HG03354 (cell line): ENCODE results near the gene DERL3.

ENCODE experiments used
- ATAC-seq: cut with Tn5 transposase; IDR thresholded peaks from one replicate; pipeline ENCODE4 v1.9.1; 2021; ENCODE audit warnings: mild to moderate bottlenecking; ENCODE audit not compliant: unreplicated experiment, poor library complexity, severe bottlenecking

DERL3 gene

GRCh38 chr22:23847991-23848864, 9.4 kb upstream of the DERL3 start:
- ATAC-seq: no peak

DNA sequence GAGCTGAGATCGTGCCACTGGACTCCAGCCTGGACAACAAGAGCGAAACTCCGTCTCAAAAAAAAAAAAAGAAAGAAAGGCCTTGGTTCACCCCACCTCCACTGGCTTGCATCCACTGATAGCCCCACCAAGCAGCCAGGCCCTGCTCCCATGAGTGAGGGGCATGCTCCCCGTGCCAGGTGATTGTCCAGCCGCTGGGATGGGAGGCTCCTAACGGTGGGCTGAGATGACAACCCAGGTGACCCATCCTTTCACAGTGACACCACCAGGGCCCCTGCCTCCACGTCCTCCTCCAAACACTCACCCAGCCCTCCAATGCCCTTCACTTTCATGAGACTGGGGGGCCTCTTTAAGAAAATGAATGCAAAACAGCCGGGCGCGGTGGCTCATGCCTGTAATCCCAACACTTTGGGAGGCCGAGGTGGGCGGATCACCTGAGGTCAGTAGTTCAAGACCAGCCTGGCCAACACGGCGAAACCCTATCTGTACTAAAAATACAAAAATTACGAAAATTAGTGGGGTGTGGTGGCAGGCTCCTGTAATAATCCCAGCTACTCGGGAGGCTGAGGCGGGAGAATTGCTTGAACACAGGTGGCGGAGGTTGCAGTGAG, 8.6 kb upstream of the DERL3 start:
- no peak for ATAC-seq

DNA sequence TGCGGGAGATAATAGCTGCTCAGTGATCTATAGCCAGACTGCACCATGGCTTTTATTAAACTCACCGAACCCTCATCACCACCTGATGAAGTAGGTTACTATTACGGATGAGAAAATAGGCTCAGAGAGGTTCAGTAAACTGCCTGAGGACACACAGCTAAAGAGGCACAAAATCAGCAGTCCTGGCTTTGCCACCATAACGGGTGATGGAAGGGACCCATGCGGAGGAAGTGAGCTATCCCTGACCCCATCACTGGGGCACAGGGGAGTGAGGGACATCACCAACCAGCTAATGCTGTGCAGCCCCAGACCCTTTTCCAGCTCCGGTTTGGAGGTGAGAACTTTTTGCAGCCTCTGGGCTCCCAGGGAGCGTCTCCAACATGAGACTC, 7.3 kb upstream of the DERL3 start:
- no peak for ATAC-seq

DNA sequence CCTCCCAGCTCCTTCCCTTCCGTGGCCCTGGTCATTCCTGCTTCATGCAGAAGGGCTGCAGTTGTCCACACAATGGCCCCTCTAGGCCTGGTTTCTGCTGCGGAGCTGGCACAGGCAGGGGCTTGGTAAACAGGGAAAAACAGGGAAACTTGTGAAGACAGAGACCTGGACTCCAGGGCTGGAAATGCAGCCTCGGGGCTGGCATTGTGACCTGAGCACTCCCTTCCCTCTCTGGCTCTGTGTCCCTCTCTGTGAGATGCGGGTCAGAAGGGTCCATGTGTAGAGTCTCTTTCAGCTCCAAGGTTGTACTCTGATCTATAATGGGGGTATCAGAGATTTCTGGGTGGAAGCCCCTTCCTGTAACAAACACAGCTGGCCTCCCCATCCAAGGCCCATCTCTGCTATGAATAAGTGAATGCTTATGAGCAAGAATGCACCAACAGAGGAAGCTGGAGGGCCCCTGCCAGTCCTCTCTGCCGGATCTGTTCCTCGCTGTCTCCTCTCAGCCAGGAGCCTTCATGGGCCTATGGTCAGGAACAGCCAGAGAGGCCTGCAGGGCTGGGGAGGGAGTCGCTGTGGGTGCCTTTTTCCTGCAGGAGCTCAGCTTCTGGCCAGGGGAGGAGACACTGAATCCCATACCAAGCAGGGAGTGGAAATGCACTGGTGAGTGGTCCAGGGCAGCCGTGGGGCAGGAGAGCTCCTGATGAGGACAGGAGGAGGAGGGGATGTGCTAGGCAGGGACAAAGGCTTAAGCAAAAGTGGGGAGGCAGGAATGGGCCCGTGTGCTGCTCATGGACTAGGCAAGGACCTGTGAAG, 6.7 kb upstream of the DERL3 start:
- ATAC-seq: no peak

DNA sequence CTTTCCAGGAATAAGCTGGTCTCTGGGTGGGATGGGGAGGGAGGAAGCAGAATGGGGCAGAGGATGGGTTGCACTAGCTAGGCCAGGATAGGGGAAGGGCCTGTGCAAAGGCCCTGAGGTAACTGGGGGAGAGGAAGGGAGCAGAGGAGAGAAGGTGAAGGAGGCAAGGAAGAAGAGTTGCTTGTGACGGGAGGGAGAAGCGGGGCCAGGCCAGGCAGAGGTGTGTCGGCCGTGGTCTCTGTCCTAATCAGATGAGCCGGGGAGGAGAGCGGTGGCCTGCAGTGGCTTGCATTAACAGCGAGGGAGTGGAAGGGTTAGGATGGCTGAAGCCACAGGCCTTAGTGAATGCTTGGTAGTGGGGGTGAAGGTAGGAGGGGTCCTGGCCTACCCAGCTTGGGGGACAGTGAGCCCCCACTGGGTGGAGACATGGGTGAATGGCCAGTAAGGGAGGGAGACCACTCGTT, 6.0 kb upstream of the DERL3 start:
- peak; percentile 3 for ATAC-seq

- no peak for ATAC-seq
These were observed 3.8 kb upstream of the DERL3 start for GRCh38 chr22:23842599-23842998.

DNA sequence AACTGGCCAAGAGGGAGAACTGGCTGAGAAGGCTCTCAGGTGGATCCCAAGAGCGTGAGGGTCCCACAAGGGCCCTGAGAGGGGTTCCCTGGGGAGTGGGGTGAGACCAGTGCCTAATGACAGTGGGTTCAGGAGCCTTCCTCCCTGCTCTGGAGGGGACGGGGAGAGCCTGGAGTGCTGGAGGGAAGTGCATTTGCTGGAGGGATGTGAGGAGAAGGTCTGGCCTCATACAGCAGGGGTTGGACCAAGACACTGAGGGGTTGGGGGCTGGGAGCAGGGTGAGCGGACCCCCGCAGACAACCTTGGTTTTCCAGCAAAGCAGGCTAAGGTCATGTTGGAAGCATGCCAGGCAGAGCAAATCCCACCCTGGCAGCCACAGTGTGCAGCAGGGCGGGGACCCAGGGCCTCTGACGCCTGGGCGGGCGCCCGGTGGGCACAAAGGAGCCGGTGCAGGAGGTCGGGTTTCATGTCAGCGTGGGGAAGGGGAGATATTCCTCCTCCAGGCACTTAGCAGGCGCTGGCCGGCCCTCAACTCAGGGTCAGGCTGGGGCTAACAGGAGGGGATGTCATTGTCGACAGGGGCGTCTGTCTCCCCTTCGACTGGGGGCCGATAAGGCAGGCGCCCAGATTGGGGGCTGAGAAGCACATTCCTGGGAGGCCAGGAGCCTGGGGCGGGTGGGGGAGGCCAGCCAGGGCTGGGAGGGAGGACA, 3.1 kb upstream of the DERL3 start:
- ATAC-seq: no peak

GRCh38 chr22:23841292-23841691, 2.5 kb upstream of the DERL3 start:
- no peak for ATAC-seq

- ATAC-seq: no peak
These were observed 1.2 kb upstream of the DERL3 start for GRCh38 chr22:23840026-23840425.

DNA sequence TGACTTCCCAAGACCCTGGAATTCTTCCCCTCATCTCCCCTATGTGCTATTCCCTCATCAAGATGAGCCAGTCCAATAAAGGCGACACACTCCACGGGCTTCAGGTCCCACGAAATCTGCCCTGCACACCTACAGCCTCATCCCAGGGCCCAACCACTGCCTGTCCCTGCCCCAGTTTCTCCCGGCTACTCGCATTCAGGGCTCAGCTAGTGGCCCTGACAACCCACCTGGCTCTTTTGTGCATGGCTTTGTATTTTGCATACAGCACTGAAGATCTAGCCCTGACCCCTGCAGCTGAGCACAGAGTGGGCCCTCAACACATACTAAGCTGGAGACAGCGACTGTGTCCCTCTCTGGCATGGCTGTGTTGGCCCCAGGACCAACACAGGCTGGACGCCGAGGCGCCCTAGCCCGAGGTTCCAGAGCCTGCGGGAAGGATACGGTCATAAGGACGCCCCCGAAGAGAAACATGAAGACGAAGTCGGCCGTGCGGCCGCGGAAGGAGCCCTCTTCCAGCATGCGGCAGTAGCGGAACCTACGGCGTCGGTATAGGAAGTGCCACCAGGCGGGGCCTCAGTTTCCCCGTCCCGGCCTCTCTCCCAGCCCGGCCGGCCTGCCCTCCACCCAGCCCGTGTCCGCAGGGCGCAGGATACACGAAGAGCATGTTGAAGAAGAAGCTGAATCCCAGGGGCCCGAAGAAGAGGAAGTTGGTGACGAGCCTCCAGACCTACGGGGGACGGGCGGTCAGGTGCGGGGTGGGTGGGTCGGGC, 710 bp downstream of the DERL3 start:
- no peak for ATAC-seq

- no peak for ATAC-seq
These were observed 1.3 kb downstream of the DERL3 start for GRCh38 chr22:23837496-23837859.

DNA sequence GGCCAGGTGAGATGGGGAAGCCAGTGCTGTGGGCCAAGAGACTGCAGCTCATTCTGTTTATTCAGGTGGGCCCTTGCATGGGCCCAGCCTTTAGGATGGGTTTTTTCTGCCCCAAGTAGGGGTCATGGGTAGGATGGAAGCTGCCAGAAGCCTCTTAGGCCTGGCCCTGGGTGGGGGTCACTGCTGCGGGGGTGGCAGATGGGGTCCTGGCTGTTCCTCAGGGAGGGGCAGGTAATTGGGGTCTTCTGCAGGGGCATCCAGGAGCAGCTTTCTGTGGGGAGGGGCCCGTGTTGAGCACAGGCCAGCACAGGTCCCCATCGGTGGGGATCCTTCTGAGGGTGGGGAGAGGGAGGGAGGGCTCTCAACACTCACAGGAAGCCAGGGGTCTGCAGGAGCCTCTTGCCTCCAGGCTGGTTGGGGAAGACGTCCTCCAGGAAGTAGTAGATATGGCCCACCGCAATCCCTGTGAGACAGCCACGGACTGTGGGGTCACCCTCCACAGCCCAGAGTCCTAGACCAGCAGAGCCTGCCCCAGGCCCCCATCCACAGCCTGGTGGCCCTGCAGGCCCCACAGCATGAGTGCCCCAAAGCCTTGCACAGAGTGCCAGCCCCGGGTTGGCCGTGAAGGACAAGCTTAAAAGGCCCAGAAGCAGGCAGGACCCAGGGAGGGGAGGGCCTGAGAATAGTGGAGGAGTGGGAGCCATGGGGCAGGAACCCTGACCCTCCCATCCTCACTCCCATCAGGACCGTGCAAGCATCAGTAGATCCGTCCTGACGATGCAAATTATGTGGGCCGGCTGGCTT, 1.9 kb downstream of the DERL3 start:
- ATAC-seq: no peak

- no peak for ATAC-seq
These were observed 2.5 kb downstream of the DERL3 start for GRCh38 chr22:23836281-23836680.

DNA sequence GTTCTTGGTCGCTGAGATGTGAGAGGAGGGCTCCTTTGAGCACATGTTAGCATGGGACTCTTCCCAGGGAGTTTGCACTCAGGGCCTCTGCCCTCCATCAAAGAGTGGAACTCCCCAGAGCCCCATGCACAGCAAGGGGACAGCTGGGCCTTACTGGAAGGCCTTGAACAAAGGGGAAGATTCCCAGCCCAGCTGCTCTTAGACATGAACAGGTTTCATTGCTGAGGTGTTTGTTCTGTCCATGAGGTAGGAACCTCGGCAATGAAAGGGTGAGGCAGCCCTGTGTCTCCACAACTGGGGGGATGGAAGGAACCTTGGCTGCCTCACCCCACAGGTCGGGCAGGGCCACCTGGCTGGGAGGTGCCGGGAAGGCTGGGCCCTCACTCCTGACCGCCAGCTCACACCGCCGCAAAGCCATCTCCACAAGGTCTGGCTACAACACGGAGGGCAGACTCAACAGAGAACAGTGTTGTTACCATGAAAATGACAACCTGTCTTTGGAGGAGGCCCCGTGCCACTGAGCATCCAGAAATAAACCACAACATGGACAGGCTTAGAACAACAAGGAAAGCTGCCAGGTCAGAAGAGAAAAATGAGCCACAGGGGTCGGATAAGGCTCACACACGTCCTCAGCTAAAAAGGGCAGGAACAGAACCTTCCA, 3.2 kb downstream of the DERL3 start:
- ATAC-seq: no peak

- ATAC-seq: no peak
These were observed 3.9 kb downstream of the DERL3 start for GRCh38 chr22:23834793-23835483.

- no peak for ATAC-seq
These were observed 4.4 kb downstream of the DERL3 start for GRCh38 chr22:23834406-23834792.

GRCh38 chr22:23833911-23834317, 4.9 kb downstream of the DERL3 start:
- no peak for ATAC-seq
